HG03520 (cell line): ENCODE measurements around the gene LSMEM2.
"Not testable (repeated sequence)": the region's sequence is repeated elsewhere in the genome, so short reads cannot be mapped to it uniquely, and the experiment has no call there.

Source experiments
- ATAC-seq: cut with Tn5 transposase; IDR thresholded peaks from one replicate; pipeline ENCODE4 v1.9.1; 2021; ENCODE audit warnings: mild to moderate bottlenecking, moderate library complexity; ENCODE audit not compliant: unreplicated experiment

LSMEM2 gene

GRCh38 chr3:50297384-50297775 lies 18.5 kb downstream of the LSMEM2 start:
- ATAC-seq, result no peak

DNA sequence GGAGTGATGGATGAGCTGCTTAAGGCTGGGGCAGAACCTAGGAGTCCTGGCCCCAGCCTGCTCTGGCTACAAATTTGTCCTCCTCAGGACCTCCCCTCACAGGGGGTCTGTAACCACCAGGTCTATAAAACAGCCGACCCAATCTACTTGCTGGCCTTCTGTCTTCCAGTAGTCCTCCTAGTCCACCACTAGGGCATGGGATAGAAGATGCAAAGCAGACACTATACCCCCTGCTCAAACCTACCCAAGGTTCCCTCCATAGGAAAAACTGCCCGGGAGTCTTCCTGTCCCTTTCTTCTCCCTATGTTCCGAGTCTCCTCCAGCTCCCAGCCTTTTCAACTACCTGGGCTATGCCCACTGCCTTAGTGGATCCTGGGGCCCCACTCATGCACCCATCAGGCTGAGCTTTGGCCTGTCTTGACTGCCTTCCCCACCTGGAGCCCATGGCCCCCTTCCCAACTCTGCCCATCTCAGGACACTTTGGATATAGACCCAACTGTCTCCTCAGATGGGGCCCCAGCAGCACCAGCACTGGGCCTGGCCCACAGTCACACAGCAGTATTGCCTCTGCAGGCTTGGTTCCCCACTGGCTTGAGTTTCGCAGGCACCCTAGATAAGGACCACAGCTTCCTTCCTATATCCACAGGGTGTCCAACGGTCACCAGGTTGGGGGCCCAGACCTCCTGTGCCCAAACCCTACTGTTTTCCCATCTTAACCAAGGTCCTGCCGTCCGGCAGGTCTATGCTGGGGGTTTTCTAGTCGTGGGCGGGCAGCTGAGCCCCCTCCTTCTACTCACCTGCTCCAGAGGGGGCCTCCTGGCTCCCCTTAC lies 19.2 kb downstream of the LSMEM2 start:
- ATAC-seq, result no peak

DNA sequence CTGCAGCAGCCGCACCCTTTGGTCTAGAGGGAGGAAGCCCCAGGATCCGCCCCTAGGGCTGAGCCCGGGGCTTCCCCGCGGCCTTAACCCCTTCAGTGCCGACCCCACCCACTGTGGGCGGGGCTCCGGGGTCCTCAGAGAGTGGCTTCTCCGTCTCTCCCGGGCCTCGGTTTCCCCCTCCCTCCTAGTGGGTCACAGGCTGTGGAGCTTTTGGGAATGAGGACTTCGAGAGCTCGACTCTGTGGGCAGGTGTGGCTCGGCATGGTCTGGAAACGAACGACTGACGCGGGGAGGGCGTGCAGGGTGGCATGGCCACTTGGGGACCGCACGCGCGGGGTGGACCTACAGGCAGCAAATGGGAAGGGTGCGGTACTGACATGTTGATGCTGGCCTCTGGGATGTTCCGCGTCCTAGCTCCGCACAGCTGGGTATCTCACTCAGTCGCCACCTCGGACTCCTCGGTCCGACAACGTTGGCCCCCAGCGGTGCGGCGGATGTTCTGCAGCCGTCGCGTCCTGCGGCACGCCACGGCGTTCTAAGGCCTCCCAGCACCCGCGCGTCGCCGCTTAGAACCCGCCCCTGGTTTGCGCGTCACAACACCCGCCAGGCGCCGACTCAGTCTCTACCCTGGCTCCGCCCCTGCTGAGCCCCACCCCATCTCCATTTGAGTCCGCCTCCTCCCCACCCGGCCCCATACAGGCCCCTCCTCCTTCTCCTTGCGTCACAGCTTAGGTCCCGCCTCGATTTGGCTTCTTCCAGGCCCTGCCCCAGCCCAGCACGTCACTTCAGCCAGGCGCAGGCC lies 20.1 kb downstream of the LSMEM2 start, which contains the start of the genes HYAL3 and NAA80:
Gene HYAL3, minus strand, starts transcription at position 570 of the 802 bp plus-strand sequence. CDS start 3,803 bp downstream, outside the sequence.
Gene NAA80, minus strand, starts transcription at position 570 of the 802 bp plus-strand sequence. CDS start 1,942 bp downstream, outside the sequence.
- peak; percentile 79 for ATAC-seq

DNA sequence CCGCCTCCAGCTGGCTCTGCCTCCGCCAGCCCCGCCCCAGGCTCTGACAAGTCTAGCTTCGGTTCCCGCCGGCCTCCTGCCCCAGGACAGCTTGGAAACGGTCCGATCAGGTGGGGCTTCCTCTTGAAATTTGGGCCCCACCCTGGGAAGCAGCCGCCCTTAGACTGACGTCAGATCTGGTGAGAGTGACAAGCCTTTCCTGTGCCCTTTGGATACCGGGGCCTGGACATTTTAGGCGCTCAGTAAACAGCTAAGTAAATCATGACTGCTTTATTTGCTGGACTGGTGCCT lies 20.7 kb downstream of the LSMEM2 start:
- ATAC-seq, result no peak

DNA sequence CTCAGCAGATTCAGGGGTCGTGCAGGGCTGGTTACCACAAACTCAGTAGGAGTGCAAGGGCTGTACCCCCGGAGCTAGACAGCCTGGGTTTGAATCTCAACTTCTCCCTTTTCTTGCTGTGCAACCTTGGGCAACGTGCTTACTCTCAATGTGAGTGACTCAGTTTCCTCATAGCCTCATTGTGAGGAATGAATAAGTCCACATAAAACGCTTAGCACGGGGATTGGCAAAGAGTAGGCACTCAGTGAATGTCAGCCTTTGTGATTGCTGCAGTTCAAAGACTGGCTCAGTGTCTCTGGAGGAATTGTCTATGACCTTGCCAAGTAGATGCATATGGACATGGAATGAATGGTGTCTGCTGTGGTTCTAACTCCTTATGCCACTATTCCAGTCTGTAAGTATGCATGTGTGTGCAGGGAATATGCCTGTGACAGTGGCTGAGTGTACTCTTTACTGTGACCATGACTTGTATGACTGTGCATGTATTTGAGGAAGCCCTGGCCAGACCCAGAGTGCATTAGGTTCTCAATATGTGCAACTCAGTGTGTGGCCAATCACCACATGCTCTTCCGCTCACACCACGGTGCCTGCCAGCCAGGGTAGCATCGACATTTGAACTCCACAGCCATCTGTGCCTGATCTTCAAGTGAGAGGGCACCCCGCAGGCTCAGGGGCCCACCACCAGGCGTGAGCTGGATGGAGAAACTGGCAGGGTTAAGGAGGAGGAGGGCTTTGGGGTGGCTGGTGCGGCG lies 21.2 kb downstream of the LSMEM2 start:
- no peak for ATAC-seq

GRCh38 chr3:50300681-50301254 lies 21.9 kb downstream of the LSMEM2 start:
- ATAC-seq, result no peak

- ATAC-seq, result no peak
These were observed 23.5 kb downstream of the LSMEM2 start for GRCh38 chr3:50302095-50303012.

- ATAC-seq, result no peak
These were observed 24.3 kb downstream of the LSMEM2 start, which contains the start of gene HYAL1 for GRCh38 chr3:50303013-50303815. HYAL1 (minus strand) TSS chr3:50303574; CDS start chr3:50302956, 618 bp downstream.

- no peak for ATAC-seq
These were observed 25.7 kb downstream of the LSMEM2 start for GRCh38 chr3:50304601-50305000.

GRCh38 chr3:50312041-50312440 lies 33.2 kb downstream of the LSMEM2 start:
- not testable (repeated sequence) for ATAC-seq

DNA sequence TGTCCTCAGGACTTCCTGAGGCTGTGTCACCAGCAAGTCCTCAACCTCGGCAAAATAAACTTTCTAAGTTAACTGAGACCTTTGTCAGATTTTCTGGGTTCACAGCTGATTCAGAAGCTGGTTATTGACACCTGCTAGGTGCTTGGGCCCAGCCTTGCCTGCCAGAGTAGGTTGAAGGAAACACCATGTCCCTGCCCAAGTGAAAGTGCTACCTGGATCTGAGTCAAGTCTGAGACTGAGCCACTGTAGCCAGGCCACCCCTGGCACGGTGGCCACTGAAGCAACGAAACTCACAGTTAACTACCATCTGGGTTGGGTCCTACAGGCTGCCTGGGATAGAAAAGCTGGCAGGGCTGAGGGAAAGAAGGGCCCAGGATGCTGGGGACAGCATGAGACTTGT lies 35.5 kb downstream of the LSMEM2 start:
- no peak for ATAC-seq

DNA sequence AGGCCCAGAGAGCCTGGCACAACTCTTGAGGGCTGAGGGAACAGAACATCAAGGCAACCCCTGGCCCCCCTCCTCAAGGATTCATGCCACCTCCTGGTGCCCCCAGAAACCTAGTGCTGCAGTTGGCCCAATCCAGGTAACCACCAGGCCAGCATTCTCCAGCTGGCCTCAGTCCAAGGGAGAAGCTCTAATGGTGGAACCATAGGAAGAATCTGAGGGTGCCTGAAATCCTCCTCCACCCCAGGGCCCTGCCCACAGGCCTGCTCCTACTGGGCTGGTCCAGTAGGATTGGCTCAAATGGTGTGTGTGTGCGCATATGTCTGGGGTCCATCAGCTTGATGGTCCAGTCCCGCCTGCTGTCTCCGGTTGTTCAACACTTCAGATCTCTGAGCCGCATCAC lies 35.9 kb downstream of the LSMEM2 start:
- ATAC-seq, result no peak

DNA sequence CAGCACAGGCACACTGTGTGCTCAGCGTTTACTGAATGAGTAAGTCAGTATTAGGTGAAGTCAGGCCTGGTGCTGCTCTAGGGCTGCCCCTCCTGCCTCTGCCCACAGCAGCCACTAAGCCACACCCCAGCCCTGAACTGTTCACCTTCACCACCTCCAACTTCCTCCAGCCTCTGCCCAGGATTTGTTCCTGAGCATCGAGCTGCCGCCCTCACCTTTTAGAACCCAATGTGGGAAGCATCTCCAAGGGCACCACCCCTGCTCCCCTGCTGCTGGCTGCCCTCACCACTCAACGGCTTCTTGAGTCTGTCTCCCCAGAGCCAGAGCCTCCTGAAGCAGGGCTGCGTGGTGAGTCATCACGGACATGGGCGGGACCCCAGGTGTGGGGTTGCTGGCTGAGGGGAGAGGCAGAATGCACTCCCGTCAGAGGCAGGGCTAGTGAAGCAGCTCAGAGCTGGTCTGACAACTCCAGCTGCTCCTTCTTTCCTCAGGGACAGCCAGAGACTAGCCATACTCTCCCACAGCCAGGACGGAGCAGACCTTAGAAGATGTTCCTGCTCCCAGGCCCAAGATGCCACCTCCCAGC lies 37.9 kb downstream of the LSMEM2 start:
- ATAC-seq, result no peak

- ATAC-seq, result no peak
These were observed 38.4 kb downstream of the LSMEM2 start for GRCh38 chr3:50317300-50317699.

GRCh38 chr3:50318163-50318562 lies 39.3 kb downstream of the LSMEM2 start:
- no peak for ATAC-seq

- ATAC-seq, result no peak
These were observed 39.7 kb downstream of the LSMEM2 start for GRCh38 chr3:50318615-50319014.

DNA sequence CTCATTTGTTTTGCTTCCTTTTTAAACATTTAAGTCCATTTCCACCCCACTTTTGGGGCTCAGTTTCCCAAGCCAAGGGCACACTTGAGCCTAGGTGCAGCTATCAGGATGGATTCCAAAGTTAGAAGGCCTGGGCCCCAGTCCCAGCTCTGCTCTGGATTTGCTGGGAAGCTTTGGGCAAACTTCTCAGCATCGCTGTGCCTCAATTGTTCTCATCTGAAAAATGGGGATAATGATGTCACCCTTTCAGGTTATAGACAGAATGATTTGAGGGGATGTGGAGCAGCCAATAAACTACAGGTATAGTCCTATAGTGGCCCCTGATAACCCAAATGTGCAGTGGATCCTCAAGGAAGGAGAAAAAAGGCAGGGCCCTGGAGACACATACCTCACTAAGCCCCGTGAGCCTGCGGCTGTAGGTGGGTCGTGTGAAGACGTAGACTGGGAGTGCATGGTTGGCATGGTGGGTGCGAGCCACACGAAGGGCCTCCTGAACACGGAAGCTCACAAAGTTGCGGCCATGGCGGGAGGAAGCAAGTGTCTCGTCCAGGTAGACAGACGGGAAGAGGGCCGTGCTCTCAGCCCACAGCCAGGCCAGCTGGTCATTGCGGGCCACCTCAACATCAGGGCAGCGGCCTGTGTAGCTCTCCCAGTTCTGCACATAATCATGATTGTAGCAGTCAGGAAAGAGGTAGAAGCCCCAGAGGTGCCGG lies 40.5 kb downstream of the LSMEM2 start:
- ATAC-seq, result no peak
